HEK293 (cell line): ENCODE data around the gene OSBPL1A.

ENCODE experiments used
- CTCF ChIP-seq: fragments of 450-650 bp; formaldehyde crosslinking; IDR thresholded peaks from 2 replicates; pipeline ENCODE4 v1.5.1; 2016; ENCODE audit warnings: missing biosample characterization, missing genetic modification characterization
- KLF10 ChIP-seq: fragments of 450-650 bp; IDR thresholded peaks from 2 replicates; pipeline ENCODE4 v1.5.1; 2018; ENCODE audit warnings: missing biosample characterization, mild to moderate bottlenecking, missing genetic modification characterization
- SP2 ChIP-seq: fragments of 450-650 bp; formaldehyde crosslinking; IDR thresholded peaks from 2 replicates; pipeline ENCODE4 v1.5.1; 2016; ENCODE audit warnings: missing biosample characterization, missing genetic modification characterization
- ZBTB11 ChIP-seq: fragments of 450-650 bp; formaldehyde crosslinking; conservative IDR thresholded peaks from 2 replicates; pipeline ENCODE4 v1.5.1; 2016; ENCODE audit warnings: low read depth, missing biosample characterization, missing genetic modification characterization
- ZBTB21 ChIP-seq: fragments of 450-650 bp; formaldehyde crosslinking; IDR thresholded peaks from 2 replicates; pipeline ENCODE4 v1.5.1; 2017; ENCODE audit warnings: missing biosample characterization, missing genetic modification characterization
- ZNF169 ChIP-seq: fragments of 450-650 bp; formaldehyde crosslinking; IDR thresholded peaks from 2 replicates; pipeline ENCODE4 v1.5.1; 2016; ENCODE audit warnings: missing biosample characterization, missing genetic modification characterization
- ZNF211 ChIP-seq: fragments of 450-650 bp; formaldehyde crosslinking; IDR thresholded peaks from 2 replicates; pipeline ENCODE4 v1.5.1; 2016; ENCODE audit warnings: low read depth, missing biosample characterization, missing genetic modification characterization
- ZNF266 ChIP-seq: fragments of 450-650 bp; formaldehyde crosslinking; IDR thresholded peaks from 2 replicates; pipeline ENCODE4 v1.5.1; 2016; ENCODE audit warnings: missing biosample characterization, missing genetic modification characterization, low read depth
- ZNF423 ChIP-seq: fragments of 450-650 bp; formaldehyde crosslinking; IDR thresholded peaks from 2 replicates; pipeline ENCODE4 v1.5.1; 2016; ENCODE audit warnings: missing biosample characterization, missing genetic modification characterization
- ZNF530 ChIP-seq: fragments of 450-650 bp; formaldehyde crosslinking; IDR thresholded peaks from 2 replicates; pipeline ENCODE4 v1.5.1; 2016; ENCODE audit warnings: low read depth, missing biosample characterization, missing genetic modification characterization
- ZNF548 ChIP-seq: fragments of 450-650 bp; formaldehyde crosslinking; IDR thresholded peaks from 2 replicates; pipeline ENCODE4 v1.5.1; 2016; ENCODE audit warnings: missing biosample characterization, missing genetic modification characterization
- ZNF639 ChIP-seq: fragments of 450-650 bp; formaldehyde crosslinking; IDR thresholded peaks from 2 replicates; pipeline ENCODE4 v1.5.1; 2016; ENCODE audit warnings: missing biosample characterization, missing genetic modification characterization
- ZNF654 ChIP-seq: fragments of 450-650 bp; formaldehyde crosslinking; IDR thresholded peaks from 2 replicates; pipeline ENCODE4 v1.5.1; 2016; ENCODE audit warnings: low read depth, missing biosample characterization, missing genetic modification characterization
- TF ChIP-seq, protein P1 (sequence below): fragments of 450-650 bp; formaldehyde crosslinking; IDR thresholded peaks from 2 replicates; pipeline ENCODE4 v1.5.1; 2016; ENCODE audit warnings: missing biosample characterization, missing genetic modification characterization

DNA sequence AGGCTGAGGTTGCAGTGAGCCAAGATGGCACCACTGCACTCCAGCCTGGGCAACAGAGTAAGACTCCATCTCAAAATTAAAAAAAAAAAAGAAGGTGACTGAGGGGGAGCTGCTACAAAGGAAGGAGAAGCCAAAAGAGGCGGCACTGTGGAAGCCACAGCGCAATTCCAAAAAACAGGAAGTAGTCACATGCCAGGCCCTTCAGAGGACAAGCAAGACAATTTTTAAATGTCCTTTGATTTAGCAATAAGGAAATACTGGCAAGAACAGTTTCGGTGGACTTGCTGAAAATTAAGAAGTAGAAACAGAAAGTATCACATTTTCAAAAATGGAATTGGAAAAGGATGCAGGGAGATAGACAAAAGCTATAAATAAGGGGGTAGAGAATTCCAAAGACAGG lies 122.8 kb downstream of the OSBPL1A start:
- TF ChIP-seq ZNF530 (tag by site-specific recombination) (no peak), CTCF (no peak), ZBTB21 (tag by site-specific recombination) (no peak), ZNF639 (tag by site-specific recombination) (no peak), ZNF266 (no peak), ZNF423 (tag by site-specific recombination) (no peak), ZNF169 (tag by site-specific recombination) (no peak), ZBTB11 (tag by site-specific recombination) (no peak), KLF10 (tag by site-specific recombination) (no peak), ZNF654 (no peak), ZNF211 (tag by site-specific recombination) (no peak), ZNF548 (no peak), SP2 (tag by site-specific recombination) (no peak)
- TF ChIP-seq, protein P1, sequence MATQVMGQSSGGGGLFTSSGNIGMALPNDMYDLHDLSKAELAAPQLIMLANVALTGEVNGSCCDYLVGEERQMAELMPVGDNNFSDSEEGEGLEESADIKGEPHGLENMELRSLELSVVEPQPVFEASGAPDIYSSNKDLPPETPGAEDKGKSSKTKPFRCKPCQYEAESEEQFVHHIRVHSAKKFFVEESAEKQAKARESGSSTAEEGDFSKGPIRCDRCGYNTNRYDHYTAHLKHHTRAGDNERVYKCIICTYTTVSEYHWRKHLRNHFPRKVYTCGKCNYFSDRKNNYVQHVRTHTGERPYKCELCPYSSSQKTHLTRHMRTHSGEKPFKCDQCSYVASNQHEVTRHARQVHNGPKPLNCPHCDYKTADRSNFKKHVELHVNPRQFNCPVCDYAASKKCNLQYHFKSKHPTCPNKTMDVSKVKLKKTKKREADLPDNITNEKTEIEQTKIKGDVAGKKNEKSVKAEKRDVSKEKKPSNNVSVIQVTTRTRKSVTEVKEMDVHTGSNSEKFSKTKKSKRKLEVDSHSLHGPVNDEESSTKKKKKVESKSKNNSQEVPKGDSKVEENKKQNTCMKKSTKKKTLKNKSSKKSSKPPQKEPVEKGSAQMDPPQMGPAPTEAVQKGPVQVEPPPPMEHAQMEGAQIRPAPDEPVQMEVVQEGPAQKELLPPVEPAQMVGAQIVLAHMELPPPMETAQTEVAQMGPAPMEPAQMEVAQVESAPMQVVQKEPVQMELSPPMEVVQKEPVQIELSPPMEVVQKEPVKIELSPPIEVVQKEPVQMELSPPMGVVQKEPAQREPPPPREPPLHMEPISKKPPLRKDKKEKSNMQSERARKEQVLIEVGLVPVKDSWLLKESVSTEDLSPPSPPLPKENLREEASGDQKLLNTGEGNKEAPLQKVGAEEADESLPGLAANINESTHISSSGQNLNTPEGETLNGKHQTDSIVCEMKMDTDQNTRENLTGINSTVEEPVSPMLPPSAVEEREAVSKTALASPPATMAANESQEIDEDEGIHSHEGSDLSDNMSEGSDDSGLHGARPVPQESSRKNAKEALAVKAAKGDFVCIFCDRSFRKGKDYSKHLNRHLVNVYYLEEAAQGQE (tag by site-specific recombination) = no peak
